Subcutaneous abdominal adipose tissue (tissue), 5 donors: ENCODE data around the gene SYDE1.
A peak's percentile ranks its signal among the peaks of the same experiment; 100 is the strongest.
"Not testable (repeated sequence)": the region's sequence is repeated elsewhere in the genome, so short reads cannot be mapped to it uniquely, and the experiment has no call there.

ENCODE experiments used
- H3K27ac ChIP-seq: one replicate; pipeline ENCODE4 v1.7.0; 2013; ENCODE audit warnings: low read depth, mild to moderate bottlenecking, inconsistent platforms, low read length, moderate library complexity
- H3K27me3 ChIP-seq, 5 donors: one replicate each; pipeline ENCODE4 v1.7.0; 2013; ENCODE audit warnings: low read length in 5 of 5, inconsistent platforms in 1 of 5; ENCODE audit not compliant: control insufficient read depth in 5 of 5, insufficient read depth in 4 of 5
- H3K36me3 ChIP-seq, 5 donors: one replicate each; pipeline ENCODE4 v1.7.0; 2013; ENCODE audit warnings: low read length in 5 of 5; ENCODE audit not compliant: control insufficient read depth in 5 of 5, insufficient read depth in 5 of 5
- H3K4me1 ChIP-seq, 5 donors: one replicate each; pipeline ENCODE4 v1.7.0; 2013; ENCODE audit warnings: low read length in 5 of 5, mild to moderate bottlenecking in 3 of 5, moderate library complexity in 1 of 5; ENCODE audit not compliant: control insufficient read depth in 5 of 5, insufficient read depth in 5 of 5
- H3K4me3 ChIP-seq, 5 donors: one replicate each; pipeline ENCODE4 v1.7.0; 2013; ENCODE audit warnings: low read length in 5 of 5, low read depth in 1 of 5
- H3K9ac ChIP-seq, 5 donors: one replicate each; pipeline ENCODE4 v1.7.0; 2013; ENCODE audit warnings: low read length in 5 of 5, mild to moderate bottlenecking in 4 of 5, moderate library complexity in 3 of 5
- H3K9me3 ChIP-seq, 5 donors: one replicate each; pipeline ENCODE4 v1.7.0; 2013; ENCODE audit warnings: low read length in 5 of 5; ENCODE audit not compliant: control insufficient read depth in 5 of 5
- donor health status: healthy.
- donor health status: healthy.
- donor health status: healthy.
- donor health status: healthy.
- donor health status: healthy.

The SYDE1 gene

GRCh38 chr19:15107061-15108010 lies at the start of gene SYDE1:
TSS of gene SYDE1 (plus strand) at chr19:15107401. CDS start at chr19:15107434, 33 bp downstream.
- Histone ChIP-seq H3K4me3 (peak within 1 kb of the TSS; percentile 68 to 83 (median 74)), H3K27me3 (no peaks in the 10 kb centered on the region), H3K9me3 (peaks cover 3 to 11% (median 8%) of the 10 kb centered on the region in 5 donors), H3K4me1 (peaks cover 5 to 19% (median 19%) of the 10 kb centered on the region in 5 donors), H3K36me3 (peaks cover 0 to 33% (median 28%) of the 10 kb centered on the region in 5 donors), H3K27ac (peak within 1 kb of the TSS; percentile 79), H3K9ac (peak within 1 kb of the TSS; percentile 75 to 88 (median 80))

GRCh38 chr19:15062036-15062435 lies 45.2 kb upstream of the SYDE1 start:
- Histone ChIP-seq H3K4me3 (no peak overlapping the region), H3K27me3 (peaks cover 0 to 15% (median 4%) of the 10 kb centered on the region in 5 donors), H3K9ac (no peak overlapping the region), H3K9me3 (no peaks in the 10 kb centered on the region), H3K36me3 (no peaks in the 10 kb centered on the region), H3K27ac (no peak overlapping the region), H3K4me1 (no peaks in the 10 kb centered on the region)

DNA sequence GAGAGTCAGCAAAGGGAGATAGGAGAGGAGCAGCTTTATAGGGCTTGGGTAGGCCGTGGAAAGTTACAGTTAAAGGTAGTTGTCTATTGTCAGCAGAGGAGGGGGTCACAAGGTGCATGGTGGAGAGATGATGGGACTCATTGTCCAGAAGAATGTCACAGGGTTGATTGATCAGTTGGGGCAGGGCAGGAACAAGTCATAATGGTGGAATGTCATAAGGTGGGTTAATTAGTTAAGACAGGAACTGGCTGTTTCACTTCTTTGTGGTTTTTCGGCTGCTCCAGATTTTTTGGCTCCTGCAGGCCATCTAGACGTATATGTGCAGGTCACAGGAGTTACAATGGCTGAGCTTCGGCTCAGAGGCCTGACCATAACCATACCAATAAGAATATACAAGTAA lies 36.8 kb upstream of the SYDE1 start:
- not testable (repeated sequence) for H3K9me3 ChIP-seq, H3K4me3 ChIP-seq

GRCh38 chr19:15072930-15073647 lies 34.1 kb upstream of the SYDE1 start:
- H3K4me1 ChIP-seq: no peaks in the 10 kb centered on the region
- no peak overlapping the region for H3K4me3 ChIP-seq
- peaks cover 0 to 2% (median 0%) of the 10 kb centered on the region in 5 donors for H3K27me3 ChIP-seq
- H3K36me3 ChIP-seq: no peaks in the 10 kb centered on the region
- H3K27ac ChIP-seq: no peak overlapping the region
- no peak overlapping the region for H3K9ac ChIP-seq
- H3K9me3 ChIP-seq: no peaks in the 10 kb centered on the region

More for the DNA sequence above, 36.8 kb upstream of the SYDE1 start:
- H3K27ac ChIP-seq, H3K9ac ChIP-seq, H3K27me3 ChIP-seq, H3K36me3 ChIP-seq, H3K4me1 ChIP-seq: not testable (repeated sequence)

- Histone ChIP-seq H3K4me1 (no peaks in the 10 kb centered on the region), H3K4me3 (no peak overlapping the region), H3K27ac (no peak overlapping the region), H3K36me3 (no peaks in the 10 kb centered on the region), H3K9ac (no peak overlapping the region), H3K9me3 (no peaks in the 10 kb centered on the region), H3K27me3 (peaks cover 0 to 5% (median 0%) of the 10 kb centered on the region in 5 donors)
These were observed 32.8 kb upstream of the SYDE1 start for GRCh38 chr19:15074371-15074770.

DNA sequence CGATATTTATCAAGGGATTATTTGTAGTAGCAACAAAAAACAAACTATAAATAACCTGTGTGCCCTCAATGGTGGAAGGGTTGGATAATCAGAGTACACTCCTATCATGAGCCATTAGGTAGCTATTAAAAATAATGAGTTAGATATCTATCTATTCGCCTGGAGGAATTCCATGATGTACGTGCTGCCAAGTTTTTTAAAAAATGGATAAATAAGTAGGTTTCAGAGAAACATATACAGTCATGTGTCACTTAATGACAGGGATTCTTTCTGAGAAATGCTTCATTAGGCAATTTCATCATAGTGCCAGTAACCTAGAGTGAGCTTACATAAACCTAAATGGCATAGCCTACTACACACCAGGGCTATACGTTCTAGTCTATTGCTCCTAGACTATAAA lies 31.4 kb upstream of the SYDE1 start:
- no peak overlapping the region for H3K4me3 ChIP-seq
- no peak overlapping the region for H3K9ac ChIP-seq
- H3K27me3 ChIP-seq: peaks cover 0 to 5% (median 0%) of the 10 kb centered on the region in 5 donors
- no peak overlapping the region for H3K27ac ChIP-seq
- no peaks in the 10 kb centered on the region for H3K36me3 ChIP-seq
- no peaks in the 10 kb centered on the region for H3K9me3 ChIP-seq
- no peaks in the 10 kb centered on the region for H3K4me1 ChIP-seq

GRCh38 chr19:15080002-15080401 lies 27.2 kb upstream of the SYDE1 start:
- peaks cover 3 to 24% (median 7%) of the 10 kb centered on the region in 5 donors for H3K27me3 ChIP-seq

DNA sequence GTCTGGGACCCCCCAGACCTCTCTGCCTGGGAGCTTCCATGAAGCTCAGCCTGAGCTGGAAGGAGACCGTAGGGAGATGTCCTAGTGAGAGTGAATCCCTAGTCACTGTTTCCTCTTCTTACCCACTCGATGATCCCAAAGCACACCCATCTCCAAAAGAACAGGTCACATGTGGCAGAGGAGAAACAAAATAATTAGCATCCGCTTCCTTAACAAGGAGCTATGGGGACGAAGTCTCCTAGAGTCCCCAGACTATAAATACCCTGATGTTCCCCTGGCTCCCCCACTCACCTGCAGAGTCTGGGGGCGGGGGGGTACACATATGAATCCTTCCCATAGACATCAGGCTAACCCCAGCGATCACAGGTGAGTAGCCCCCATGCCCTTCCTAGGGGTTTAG lies 25.3 kb upstream of the SYDE1 start, which contains the start of gene OR1I1:
OR1I1 (plus strand) TSS at position 301 of the 400 bp plus-strand sequence. CDS start 4,855 bp downstream, outside the sequence.
- Histone ChIP-seq H3K27me3 (peaks cover 4 to 26% (median 7%) of the 10 kb centered on the region in 5 donors), H3K9me3 (no peaks in the 10 kb centered on the region), H3K4me1 (no peaks in the 10 kb centered on the region), H3K27ac (no peak within 1 kb of the TSS), H3K4me3 (no peak within 1 kb of the TSS), H3K9ac (no peak within 1 kb of the TSS), H3K36me3 (no peaks in the 10 kb centered on the region)

More at GRCh38 chr19:15080002-15080401, 27.2 kb upstream of the SYDE1 start:
- not testable (repeated sequence) for H3K4me3 ChIP-seq, H3K36me3 ChIP-seq, H3K9ac ChIP-seq, H3K27ac ChIP-seq, H3K9me3 ChIP-seq, H3K4me1 ChIP-seq

DNA sequence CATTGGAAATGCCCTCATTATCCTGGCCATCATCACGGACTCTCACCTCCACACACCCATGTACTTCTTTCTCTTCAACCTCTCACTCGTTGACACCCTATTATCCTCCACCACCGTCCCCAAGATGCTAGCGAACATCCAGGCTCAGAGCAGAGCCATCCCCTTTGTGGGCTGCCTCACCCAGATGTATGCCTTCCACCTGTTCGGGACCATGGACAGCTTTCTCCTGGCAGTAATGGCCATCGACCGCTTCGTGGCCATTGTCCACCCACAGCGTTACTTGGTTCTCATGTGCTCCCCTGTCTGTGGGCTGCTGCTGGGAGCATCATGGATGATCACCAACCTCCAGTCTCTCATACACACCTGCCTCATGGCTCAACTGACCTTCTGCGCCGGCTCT lies 20.0 kb upstream of the SYDE1 start:
- no peaks in the 10 kb centered on the region for H3K36me3 ChIP-seq
- peaks cover 0 to 4% (median 3%) of the 10 kb centered on the region in 5 donors for H3K4me1 ChIP-seq
- no peak overlapping the region for H3K9ac ChIP-seq
- H3K27me3 ChIP-seq: peaks cover 12 to 22% (median 15%) of the 10 kb centered on the region in 5 donors
- H3K4me3 ChIP-seq: no peak overlapping the region
- no peaks in the 10 kb centered on the region for H3K9me3 ChIP-seq
- no peak overlapping the region for H3K27ac ChIP-seq
